Activated CD4-positive, alpha-beta T cell treated with anti-CD3 and anti-CD28 coated beads for 36 hours (primary cell): Measurements from ENCODE around the gene NCOA1. TPM values are rescaled to one million over a fixed set of nuclear protein-coding genes. Genes with fewer than 3 reads are reported as not detected.

Experiments
- ATAC-seq: fragments of 200-7000 bp; cut with Tn5 transposase; one replicate; pipeline ENCODE4 v1.10.0; 2021; ENCODE audit warnings: mild to moderate bottlenecking, moderate library complexity
- CTCF ChIA-PET: fragments of 350-600 bp; sonication (Branson Sonifier 250); formaldehyde crosslinking; loops from one replicate; lab custom pipeline; 2021; ENCODE audit warnings: antibody characterized with exemption; lab: Charles Lee
- POLR2A ChIA-PET: fragments of 350-600 bp; sonication (Branson Sonifier 250); formaldehyde crosslinking; loops from one replicate; lab custom pipeline; 2021; ENCODE audit warnings: antibody characterized with exemption, inconsistent platforms; lab: Charles Lee
- DNase-seq: peaks from one replicate; pipeline ENCODE4 v3.0.0-alpha.2; 2020
- H3K27ac Mint-ChIP-seq: one replicate; pipeline ENCODE4 v1.8.0; 2021; ENCODE audit warnings: mixed read lengths
- H3K27me3 Mint-ChIP-seq: one replicate; pipeline ENCODE4 v1.8.0; 2021; ENCODE audit warnings: mixed read lengths
- H3K36me3 Mint-ChIP-seq: one replicate; pipeline ENCODE4 v1.8.0; 2021; ENCODE audit warnings: low read depth, mixed read lengths
- H3K4me1 Mint-ChIP-seq: one replicate; pipeline ENCODE4 v1.8.0; 2021; ENCODE audit warnings: mixed read lengths
- H3K4me3 Mint-ChIP-seq: one replicate; pipeline ENCODE4 v1.8.0; 2021; ENCODE audit warnings: mild to moderate bottlenecking, moderate library complexity, mixed read lengths
- H3K9me3 Mint-ChIP-seq: one replicate; pipeline ENCODE4 v1.8.0; 2021; ENCODE audit warnings: low read depth, mixed read lengths
- intact Hi-C, 2 experiments: fragments of 100-400 bp; cut with DNase I in 1 of 2; cut with micrococcal nuclease in 1 of 2; formaldehyde crosslinking; loops; one replicate each; pipeline versions ENCODE4 v1.14.2 to v1.15.1; 2022 to 2024; cut with DNase I, micrococcal nuclease
- total RNA-seq, 2 experiments: library from RNA; stranded (reverse); gene quantifications; one replicate each; pipeline ENCODE4 v1.2.3, GENCODE V29; 2021

Gene NCOA1
- total RNA-seq, 2 experiments from 2014 or later = 20.6 to 29.3 TPM

- intact Hi-C loops = no loop called here
- ChIA-PET CTCF (interaction anchor here (0.7 kb wide), 1 partner anchor 10 kb away, joined by 4 read pairs; no protein-coding TSS in a partner anchor), POLR2A (no interaction called here)
- ATAC-seq = no peak
- Mint-ChIP-seq H3K27me3 (no peaks in the 10 kb centered on the region), H3K9me3 (no peaks in the 10 kb centered on the region), H3K4me3 (no peak overlapping the region), H3K27ac (no peak overlapping the region), H3K36me3 (peaks cover 54% of the 10 kb centered on the region), H3K4me1 (peaks cover 8% of the 10 kb centered on the region)
- no peak for DNase-seq
Observed at GRCh38 chr2:24813691-24814137, 322.7 kb downstream of the NCOA1 start.

DNA sequence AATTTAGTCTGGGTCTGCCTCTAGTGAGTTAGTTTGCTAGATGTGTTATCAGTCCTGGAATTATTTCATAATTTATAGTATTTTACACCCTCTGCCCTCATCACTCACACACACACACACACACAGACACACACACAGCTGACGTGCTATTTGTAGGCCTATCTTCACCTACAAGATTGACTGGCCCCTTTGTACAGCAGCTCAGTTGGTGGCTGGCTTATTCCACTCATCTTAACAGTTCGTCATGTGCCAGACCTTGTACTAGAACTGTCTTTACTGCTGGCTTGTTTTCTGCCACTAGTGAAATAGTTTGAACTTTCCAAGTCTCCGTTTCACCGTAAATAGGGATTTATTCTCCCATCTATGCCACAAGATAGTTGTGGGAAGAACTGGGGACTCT is 323.5 kb downstream of the NCOA1 start:
- Mint-ChIP-seq H3K27ac (no peak overlapping the region), H3K4me3 (no peak overlapping the region), H3K4me1 (no peaks in the 10 kb centered on the region), H3K9me3 (no peaks in the 10 kb centered on the region), H3K27me3 (no peaks in the 10 kb centered on the region), H3K36me3 (peaks cover 54% of the 10 kb centered on the region)
- DNase-seq = no peak
- CTCF ChIA-PET = no interaction called here
- intact Hi-C loops = no loop called here
- POLR2A ChIA-PET = no interaction called here
- no peak for ATAC-seq

- H3K27ac Mint-ChIP-seq = no peak overlapping the region
- ChIA-PET POLR2A (no interaction called here), CTCF (no interaction called here)
- H3K9me3 Mint-ChIP-seq = no peaks in the 10 kb centered on the region
- no peaks in the 10 kb centered on the region for H3K27me3 Mint-ChIP-seq
- peaks cover 58% of the 10 kb centered on the region for H3K36me3 Mint-ChIP-seq
- ATAC-seq = no peak
- DNase-seq = no peak
- H3K4me1 Mint-ChIP-seq = no peaks in the 10 kb centered on the region
- intact Hi-C loops = no loop called here
- H3K4me3 Mint-ChIP-seq = no peak overlapping the region
Observed at GRCh38 chr2:24815171-24815570, 324.1 kb downstream of the NCOA1 start.

GRCh38 chr2:24816404-24816803 is 325.4 kb downstream of the NCOA1 start:
- intact Hi-C loops = no loop called here
- ATAC-seq = no peak
- Mint-ChIP-seq H3K9me3 (no peaks in the 10 kb centered on the region), H3K36me3 (peaks cover 68% of the 10 kb centered on the region), H3K4me3 (no peak overlapping the region), H3K27ac (no peak overlapping the region), H3K4me1 (no peaks in the 10 kb centered on the region), H3K27me3 (no peaks in the 10 kb centered on the region)
- CTCF ChIA-PET = interaction anchor here (0.6 kb wide), 1 partner anchor 13 kb away, joined by 4 read pairs; no protein-coding TSS in a partner anchor
- POLR2A ChIA-PET = no interaction called here
- DNase-seq = no peak

GRCh38 chr2:24816884-24817283 is 325.8 kb downstream of the NCOA1 start:
- intact Hi-C loops = no loop called here
- no peaks in the 10 kb centered on the region for H3K9me3 Mint-ChIP-seq
- CTCF ChIA-PET = interaction anchor here (0.6 kb wide), 1 partner anchor 13 kb away, joined by 4 read pairs; no protein-coding TSS in a partner anchor
- no peak overlapping the region for H3K4me3 Mint-ChIP-seq
- ATAC-seq (no peak), DNase-seq (no peak)
- no peak overlapping the region for H3K27ac Mint-ChIP-seq
- H3K36me3 Mint-ChIP-seq = peaks cover 68% of the 10 kb centered on the region
- no peaks in the 10 kb centered on the region for H3K27me3 Mint-ChIP-seq
- POLR2A ChIA-PET = no interaction called here
- no peaks in the 10 kb centered on the region for H3K4me1 Mint-ChIP-seq

GRCh38 chr2:24818721-24819167 is 327.7 kb downstream of the NCOA1 start:
- no peaks in the 10 kb centered on the region for H3K4me1 Mint-ChIP-seq
- intact Hi-C loops = no loop called here

DNA sequence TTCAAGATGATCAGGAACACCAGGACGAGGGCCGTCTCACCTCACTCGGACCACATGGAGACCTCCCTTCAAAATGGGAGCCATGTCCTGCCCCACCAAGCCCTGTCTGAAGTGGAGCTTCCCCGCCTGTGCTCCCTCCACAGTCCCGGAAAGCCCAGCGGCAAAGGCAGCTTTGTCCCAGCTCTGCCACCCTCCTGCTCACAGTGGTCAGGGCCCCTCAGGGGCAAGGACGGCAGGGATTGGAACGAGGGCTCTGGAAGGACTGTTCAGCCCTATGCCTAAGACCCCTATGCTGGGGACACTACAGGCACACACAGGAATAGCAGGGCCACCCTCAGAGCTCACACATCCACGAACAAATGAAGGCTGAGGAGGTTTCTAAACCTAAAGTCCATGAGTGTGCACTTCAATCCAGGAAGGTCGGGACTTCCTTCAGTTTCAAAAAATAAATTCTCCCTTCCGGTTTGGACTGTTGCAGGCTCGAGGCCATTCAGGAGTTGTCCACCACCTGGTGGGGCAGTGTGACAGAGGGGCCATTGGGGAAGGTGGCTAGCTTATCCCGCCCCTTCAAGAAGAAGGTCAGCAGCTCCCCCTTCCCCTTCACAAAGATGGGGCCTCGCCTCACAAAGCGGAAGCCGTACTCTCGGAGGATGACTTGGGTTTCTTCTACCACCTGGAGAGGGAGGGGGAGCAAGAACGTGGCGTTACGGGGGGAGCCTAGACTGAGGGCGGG is 328.6 kb downstream of the NCOA1 start:
- ATAC-seq (no peak), DNase-seq (no peak)
- H3K36me3 Mint-ChIP-seq = peaks cover 67% of the 10 kb centered on the region
- no peak overlapping the region for H3K27ac Mint-ChIP-seq
- H3K27me3 Mint-ChIP-seq = no peaks in the 10 kb centered on the region
- H3K4me3 Mint-ChIP-seq = no peak overlapping the region
- intact Hi-C loops = no loop called here
- H3K4me1 Mint-ChIP-seq = no peaks in the 10 kb centered on the region
- POLR2A ChIA-PET = no interaction called here
- CTCF ChIA-PET = interaction anchor here (0.5 to 2.1 kb wide), 5 partner anchors 8 to 410 kb away, joined by 3 to 13 read pairs (median 3); no protein-coding TSS in a partner anchor
- no peaks in the 10 kb centered on the region for H3K9me3 Mint-ChIP-seq

More at GRCh38 chr2:24818721-24819167, 327.7 kb downstream of the NCOA1 start:
- CTCF ChIA-PET = interaction anchor here (0.7 to 2.1 kb wide), 5 partner anchors 9 to 409 kb away, joined by 3 to 13 read pairs (median 3); no protein-coding TSS in a partner anchor
- H3K27ac Mint-ChIP-seq = peak overlapping the region; percentile 55
- ATAC-seq (no peak), DNase-seq (no peak)
- H3K27me3 Mint-ChIP-seq = no peaks in the 10 kb centered on the region
- H3K36me3 Mint-ChIP-seq = peaks cover 64% of the 10 kb centered on the region
- no peak overlapping the region for H3K4me3 Mint-ChIP-seq
- POLR2A ChIA-PET = no interaction called here
- no peaks in the 10 kb centered on the region for H3K9me3 Mint-ChIP-seq

- ATAC-seq = no peak
- Mint-ChIP-seq H3K4me1 (no peaks in the 10 kb centered on the region), H3K4me3 (no peak overlapping the region), H3K36me3 (peaks cover 72% of the 10 kb centered on the region), H3K27me3 (no peaks in the 10 kb centered on the region), H3K27ac (no peak overlapping the region), H3K9me3 (no peaks in the 10 kb centered on the region)
- intact Hi-C loops = no loop called here
- ChIA-PET CTCF (interaction anchor here (0.5 to 0.6 kb wide), 2 partner anchors 60 to 410 kb away, joined by 3 to 4 read pairs; no protein-coding TSS in a partner anchor), POLR2A (no interaction called here)
- no peak for DNase-seq
Observed at GRCh38 chr2:24820175-24820513, 329.1 kb downstream of the NCOA1 start.

Other genes with a start within 250 kb of the NCOA1 start
- 10 to 100 TPM; 46.0 to 49.6 TPM for gene ITSN2, start 130.7 kb upstream of the NCOA1 start, total RNA-seq